Loucy (cell line): ENCODE results near the gene AKNA.

Source experiments
- H2AFZ ChIP-seq: fragments of 200-600 bp; sonication (generic); 2 replicates; pipeline ENCODE4 v1.6.0; 2016; ENCODE audit warnings: antibody characterized with exemption, mild to moderate bottlenecking, low read length, moderate library complexity
- H3F3A ChIP-seq: fragments of 200-600 bp; 2 replicates; pipeline ENCODE4 v1.6.0; 2016; ENCODE audit warnings: antibody characterized with exemption, low read depth, mild to moderate bottlenecking
- H3K27me3 ChIP-seq: fragments of 200-600 bp; sonication (generic); 2 replicates; pipeline ENCODE4 v1.6.1; 2014; ENCODE audit warnings: low read length, mild to moderate bottlenecking; ENCODE audit not compliant: insufficient read depth, poor library complexity, severe bottlenecking
- H3K36me3 ChIP-seq: fragments of 200-600 bp; sonication (generic); 2 replicates; pipeline ENCODE4 v1.6.1; 2016; ENCODE audit warnings: low read length; ENCODE audit not compliant: insufficient read depth
- H3K4me1 ChIP-seq: fragments of 200-600 bp; sonication (generic); 2 replicates; pipeline ENCODE4 v1.5.1; 2014; ENCODE audit warnings: low read length, mild to moderate bottlenecking; ENCODE audit not compliant: insufficient read depth, poor library complexity, severe bottlenecking
- H3K4me2 ChIP-seq: fragments of 200-600 bp; sonication (generic); 2 replicates; pipeline ENCODE4 v1.6.0; 2014; ENCODE audit warnings: antibody characterized with exemption, low read length, low read depth, mild to moderate bottlenecking; ENCODE audit not compliant: poor library complexity, severe bottlenecking
- H3K4me3 ChIP-seq: fragments of 200-600 bp; sonication (generic); 2 replicates; pipeline ENCODE4 v1.5.1; 2014; ENCODE audit warnings: low read length, mild to moderate bottlenecking, mixed read lengths; ENCODE audit not compliant: poor library complexity, severe bottlenecking
- H3K79me2 ChIP-seq: fragments of 200-600 bp; sonication (generic); 2 replicates; pipeline ENCODE4 v1.6.1; 2014; ENCODE audit warnings: low read length; ENCODE audit not compliant: insufficient read depth
- H3K9ac ChIP-seq: fragments of 200-600 bp; sonication (generic); 2 replicates; pipeline ENCODE4 v1.6.0; 2014; ENCODE audit warnings: mild to moderate bottlenecking, low read depth, low read length, moderate library complexity; ENCODE audit not compliant: poor library complexity, severe bottlenecking
- H3K9me2 ChIP-seq: fragments of 200-600 bp; sonication (generic); replicated peaks from 2 replicates; pipeline ENCODE4 v1.6.1; 2016; ENCODE audit warnings: low read depth, low read length, mixed read lengths
- H3K9me3 ChIP-seq: fragments of 200-600 bp; sonication (generic); 2 replicates; pipeline ENCODE4 v1.6.1; 2014; ENCODE audit warnings: mild to moderate bottlenecking, antibody characterized with exemption, low read length, low read depth; ENCODE audit not compliant: insufficient read depth
- H4K20me1 ChIP-seq: fragments of 200-600 bp; sonication (generic); 2 replicates; pipeline ENCODE4 v1.6.0; 2014; ENCODE audit warnings: antibody characterized with exemption, low read length, mild to moderate bottlenecking; ENCODE audit not compliant: insufficient read depth, poor library complexity, severe bottlenecking
- CTCF ChIP-seq: fragments of 200-600 bp; sonication (generic); conservative IDR thresholded peaks from 2 replicates; pipeline ENCODE4 v1.5.1; 2014; ENCODE audit warnings: mild to moderate bottlenecking, antibody characterized with exemption, low read length
- EZH2phosphoT487 ChIP-seq: fragments of 200-600 bp; IDR thresholded peaks from 2 replicates; pipeline ENCODE4 v1.6.1; 2018; ENCODE audit warnings: antibody characterized with exemption, mild to moderate bottlenecking, moderate library complexity, borderline replicate concordance

The AKNA gene

DNA sequence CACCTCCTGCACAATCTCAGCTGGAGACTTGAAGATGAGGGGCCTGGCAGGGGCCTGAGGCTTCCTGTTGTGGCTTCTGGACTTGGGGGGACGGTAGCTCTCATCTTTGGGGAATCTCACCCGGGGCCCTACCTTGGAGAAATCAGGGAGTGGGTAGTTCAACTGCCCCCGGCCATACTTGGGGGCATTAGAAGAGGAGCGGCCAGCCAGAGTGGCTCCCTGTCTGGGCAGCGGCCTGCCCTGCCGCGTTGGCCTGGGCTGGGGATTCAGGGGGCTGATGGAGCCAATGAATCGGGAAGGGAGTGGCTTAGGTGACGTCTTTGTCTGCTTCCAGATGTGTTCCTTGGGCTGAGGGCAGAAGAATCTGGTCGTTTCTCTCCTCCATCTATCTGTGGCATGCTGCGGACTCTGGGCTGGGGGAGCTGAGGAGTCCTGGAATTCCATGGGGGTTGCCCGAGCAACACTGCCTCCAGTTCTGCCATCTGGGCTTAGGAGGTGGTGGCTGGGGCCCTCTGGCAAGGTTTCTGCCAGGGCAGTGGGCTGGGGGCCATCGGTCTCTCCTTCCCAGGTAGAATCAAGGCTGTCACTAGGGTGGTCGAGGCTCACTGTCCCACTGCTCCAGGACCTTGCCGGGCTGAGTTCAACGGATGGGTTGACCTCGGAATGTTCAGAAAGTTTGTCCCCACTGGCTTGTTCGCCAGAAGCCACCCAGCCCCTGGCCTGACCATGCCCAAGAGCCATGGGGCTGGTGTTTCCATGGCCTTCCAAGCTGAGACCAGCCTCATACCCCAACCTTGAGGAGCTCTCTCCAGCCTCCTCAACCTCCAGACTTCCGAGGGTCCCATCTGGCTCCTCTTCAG, 11.0 kb downstream of the AKNA start:
- Histone ChIP-seq H3K36me3 (peaks cover 60% of the 10 kb centered on the region), H3K4me1 (peaks cover 57% of the 10 kb centered on the region), H3K4me2 (no peak overlapping the region), H4K20me1 (peaks cover 20% of the 10 kb centered on the region), H3K79me2 (peaks cover 79% of the 10 kb centered on the region), H3K9ac (no peak overlapping the region), H2AFZ (no peak overlapping the region), H3K4me3 (no peak overlapping the region), H3K27me3 (no peaks in the 10 kb centered on the region), H3F3A (peaks cover 13% of the 10 kb centered on the region; the same call in 1 of the 2 replicates), H3K9me3 (no peaks in the 10 kb centered on the region), H3K9me2 (no peaks in the 10 kb centered on the region)
- TF ChIP-seq CTCF (no peak), EZH2phosphoT487 (no peak)

GRCh38 chr9:114375386-114376175, 12.2 kb downstream of the AKNA start:
- H3K4me1 ChIP-seq = peaks cover 68% of the 10 kb centered on the region
- no peaks in the 10 kb centered on the region for H3K9me2 ChIP-seq
- H3K9ac ChIP-seq = peak overlapping the region; percentile 30
- peaks cover 73% of the 10 kb centered on the region for H3K79me2 ChIP-seq
- no peak overlapping the region for H3K4me3 ChIP-seq
- peak overlapping the region; percentile 25 for H3K4me2 ChIP-seq
- no peaks in the 10 kb centered on the region for H3K27me3 ChIP-seq
- H2AFZ ChIP-seq = no peak overlapping the region
- no peaks in the 10 kb centered on the region for H3K9me3 ChIP-seq
- TF ChIP-seq EZH2phosphoT487 (no peak), CTCF (no peak)
- peaks cover 60% of the 10 kb centered on the region for H3K36me3 ChIP-seq
- peaks cover 20% of the 10 kb centered on the region for H4K20me1 ChIP-seq
- H3F3A ChIP-seq = peaks cover 13% of the 10 kb centered on the region; the same call in 1 of the 2 replicates

- Histone ChIP-seq H3F3A (peaks cover 13% of the 10 kb centered on the region; the same call in 1 of the 2 replicates), H2AFZ (no peak overlapping the region), H3K9me2 (no peaks in the 10 kb centered on the region), H3K27me3 (no peaks in the 10 kb centered on the region), H3K36me3 (peaks cover 59% of the 10 kb centered on the region), H3K9me3 (no peaks in the 10 kb centered on the region), H3K4me2 (peak overlapping the region; percentile 25), H4K20me1 (peaks cover 15% of the 10 kb centered on the region), H3K4me3 (no peak overlapping the region), H3K4me1 (peaks cover 74% of the 10 kb centered on the region), H3K79me2 (peaks cover 73% of the 10 kb centered on the region), H3K9ac (peak overlapping the region; percentile 30)
- TF ChIP-seq EZH2phosphoT487 (no peak), CTCF (peak; percentile 27)
These were observed 12.8 kb downstream of the AKNA start for GRCh38 chr9:114374936-114375335.
